Small intestine (tissue), 7 donors: ENCODE data around the gene ZNF217. TPM values are rescaled to one million over a fixed set of nuclear protein-coding genes. Genes with fewer than 3 reads are reported as not detected.
"Not testable (repeated sequence)": the region's sequence is repeated elsewhere in the genome, so short reads cannot be mapped to it uniquely, and the experiment has no call there.

Source experiments
- DNase-seq, 2 donors: peaks; one replicate each; pipeline versions ENCODE4 v3.0.0 to v3.0.0-alpha.2; 2013
- FAIRE-seq: peaks from 2 replicates; lab custom pipeline; 2012; peaks lifted over from hg19 to GRCh38; lab: Jason Lieb, UNC
- H3K27ac ChIP-seq, 3 donors: one replicate each; pipeline ENCODE4 v1.5.1; 2013; ENCODE audit warnings: low read length in 2 of 3, mild to moderate bottlenecking in 2 of 3, control low read depth in 1 of 3, inconsistent platforms in 1 of 3, low read depth in 1 of 3, moderate library complexity in 1 of 3
- H3K27me3 ChIP-seq, 3 donors: one replicate each; pipeline ENCODE4 v1.6.1; 2013; ENCODE audit warnings: low read length in 3 of 3, inconsistent platforms in 1 of 3; ENCODE audit not compliant: control insufficient read depth in 3 of 3, insufficient read depth in 3 of 3
- H3K36me3 ChIP-seq, 3 donors: one replicate each; pipeline ENCODE4 v1.6.1; 2013; ENCODE audit warnings: low read length in 3 of 3, inconsistent platforms in 1 of 3, low read depth in 1 of 3, mild to moderate bottlenecking in 1 of 3, moderate library complexity in 1 of 3; ENCODE audit not compliant: control insufficient read depth in 3 of 3, insufficient read depth in 2 of 3
- H3K4me1 ChIP-seq, 3 donors: one replicate each; pipeline ENCODE4 v1.6.1; 2013; ENCODE audit warnings: low read length in 2 of 3, inconsistent platforms in 1 of 3, low read depth in 1 of 3, mild to moderate bottlenecking in 1 of 3, moderate library complexity in 1 of 3; ENCODE audit not compliant: control insufficient read depth in 3 of 3, insufficient read depth in 2 of 3
- H3K4me3 ChIP-seq, 3 donors: one replicate each; pipeline ENCODE4 v1.5.1; 2013; ENCODE audit warnings: low read length in 3 of 3, control low read depth in 1 of 3, inconsistent platforms in 1 of 3, low read depth in 1 of 3, mild to moderate bottlenecking in 1 of 3, moderate library complexity in 1 of 3
- H3K9me3 ChIP-seq, 2 donors: one replicate each; pipeline ENCODE4 v1.6.1; 2013; ENCODE audit warnings: low read depth in 1 of 2, low read length in 1 of 2; ENCODE audit not compliant: control insufficient read depth in 2 of 2, insufficient read depth in 1 of 2
- WGBS, 3 donors: extraction: QIAGEN DNeasy Blood & Tissue Kit; methylation state at CpG; one replicate each; pipeline ENCODE4 v1.1.7; 2013; 5-methylcytosine and 5-hydroxymethylcytosine counted together
- polyA plus RNA-seq, 4 donors: library from polyadenylated mRNA; stranded (reverse) in 3 of 4; unstranded in 1 of 4; fragments of 200-250 nt in 3 of 4; fragments of 120-200 nt in 1 of 4; gene quantifications; one replicate each; pipeline versions ENCODE4 v1.2.1 to v1.2.3, GENCODE V29; 2013
- donor health status: healthy with polysubstance abuse.
- donor health status: control.
- donor health status: control.
- donor health status: Bipolar disorder and iron deficiency.
- donor health status: healthy.

The ZNF217 gene
- polyA plus RNA-seq, 4 donors: 4.1 to 33.7 (median 8.7) TPM

GRCh38 chr20:53585910-53586309 lies 7.7 kb downstream of the ZNF217 start:
- not testable (repeated sequence) for H3K9me3 ChIP-seq, FAIRE-seq, H3K4me1 ChIP-seq, DNase-seq, H3K4me3 ChIP-seq, H3K27me3 ChIP-seq
- peak overlapping the region in 2 of 3 donors; percentile 32 to 54 for H3K27ac ChIP-seq
- 56 to 62% (median 61%) methylated on average over 5 of the region's 5 CpGs for WGBS, 3 donors
- peaks cover 0 to 18% (median 7%) of the 10 kb centered on the region in 3 donors for H3K36me3 ChIP-seq

DNA sequence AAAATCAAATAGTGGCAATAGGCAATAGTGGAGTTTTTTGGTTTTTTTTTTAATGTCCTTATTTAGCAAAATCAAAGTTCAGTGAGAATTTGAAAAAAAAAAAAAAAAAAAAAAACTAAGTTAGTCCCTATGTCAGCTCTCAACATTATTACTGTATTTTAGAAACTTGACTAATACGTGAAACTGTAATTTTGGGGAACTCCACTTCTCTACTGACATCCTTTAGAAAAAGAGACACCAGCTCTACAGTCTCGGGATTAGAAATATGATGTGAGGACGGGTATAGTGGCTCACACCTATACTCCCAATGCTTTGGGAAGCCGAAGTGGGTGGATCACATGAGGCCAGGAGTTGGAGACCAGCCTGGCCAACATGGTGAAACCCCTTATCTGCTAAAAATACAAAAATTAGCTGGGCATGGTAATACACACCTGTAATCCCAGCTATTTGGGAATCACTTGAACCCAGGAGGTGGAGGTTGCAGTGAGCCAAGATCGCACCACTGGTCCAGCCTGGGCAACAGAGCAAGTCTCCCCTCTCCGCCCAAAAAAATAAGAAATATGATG lies 8.6 kb downstream of the ZNF217 start:
- H3K4me1 ChIP-seq: peaks cover 0 to 15% (median 6%) of the 10 kb centered on the region in 3 donors
- not testable (repeated sequence) for H3K9me3 ChIP-seq, H3K4me3 ChIP-seq, DNase-seq, H3K27me3 ChIP-seq, FAIRE-seq
- H3K36me3 ChIP-seq: peaks cover 0 to 24% (median 7%) of the 10 kb centered on the region in 3 donors
- H3K27ac ChIP-seq: peak overlapping the region in 1 of 3 donors; percentile 65
- WGBS, 3 donors: 70 to 79% (median 75%) methylated on average over 6 of the region's 6 CpGs

GRCh38 chr20:53584550-53584913 lies 9.1 kb downstream of the ZNF217 start:
- DNase-seq, H3K27ac ChIP-seq, FAIRE-seq, H3K27me3 ChIP-seq, H3K9me3 ChIP-seq, H3K4me3 ChIP-seq: not testable (repeated sequence)
- Histone ChIP-seq H3K36me3 (peaks cover 0 to 29% (median 7%) of the 10 kb centered on the region in 3 donors), H3K4me1 (peaks cover 0 to 21% (median 11%) of the 10 kb centered on the region in 3 donors)
- WGBS, 3 donors: 41 to 67% (median 49%) methylated on average over 2 to 3 of the region's 3 CpGs

DNA sequence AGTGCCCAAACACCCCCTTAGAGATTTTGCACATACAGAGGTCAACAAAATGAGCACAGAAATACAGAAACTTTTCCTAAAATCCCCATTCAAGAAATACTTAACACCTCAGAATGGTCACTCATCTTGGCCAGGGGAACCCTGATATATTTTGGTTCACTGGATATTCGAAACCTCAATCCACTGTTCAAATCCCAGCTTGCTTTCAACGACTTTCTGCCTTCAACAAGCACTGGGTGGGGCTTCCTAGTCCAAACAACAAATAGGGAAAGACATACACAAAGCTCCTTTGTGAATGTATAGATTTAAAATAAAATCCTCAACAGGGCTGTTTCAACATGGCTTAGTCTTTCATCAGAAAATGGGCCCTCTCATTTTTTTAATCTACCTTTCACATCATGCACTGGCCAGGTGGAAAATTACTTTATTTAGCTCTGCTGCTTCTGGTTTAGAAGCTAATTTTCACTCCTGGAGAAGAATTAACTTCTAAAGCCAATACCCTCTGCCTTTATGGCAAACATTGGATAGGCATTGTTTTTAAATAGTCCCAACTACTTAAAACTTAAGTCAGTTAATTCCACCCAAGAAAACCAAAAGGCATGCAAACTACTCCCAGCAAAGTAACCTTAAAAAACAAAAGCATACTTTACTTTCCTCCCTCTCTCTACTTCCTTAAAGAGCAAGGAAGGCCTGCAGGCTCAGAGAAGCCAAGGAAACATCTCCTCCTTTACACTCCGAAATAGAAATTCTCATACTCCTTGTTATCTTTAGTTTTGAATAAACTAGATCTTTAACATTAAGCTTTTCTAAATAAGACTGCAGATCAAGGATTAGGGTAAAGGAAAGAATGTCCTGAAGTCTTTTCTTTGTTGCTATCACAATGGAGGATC lies 9.7 kb downstream of the ZNF217 start:
- not testable (repeated sequence) for H3K27me3 ChIP-seq, H3K27ac ChIP-seq, DNase-seq, H3K4me3 ChIP-seq, H3K9me3 ChIP-seq, FAIRE-seq
- H3K36me3 ChIP-seq: peaks cover 0 to 29% (median 7%) of the 10 kb centered on the region in 3 donors
- 12 to 23% (median 18%) methylated on average over 3 of the region's 3 CpGs for WGBS, 3 donors
- H3K4me1 ChIP-seq: peaks cover 0 to 25% (median 14%) of the 10 kb centered on the region in 3 donors

GRCh38 chr20:53582574-53583351 lies 10.9 kb downstream of the ZNF217 start:
- FAIRE-seq (no peak), DNase-seq (peak in 1 of 2 donors; percentile 60)
- Histone ChIP-seq H3K36me3 (peaks cover 0 to 33% (median 7%) of the 10 kb centered on the region in 3 donors), H3K27me3 (no peaks in the 10 kb centered on the region), H3K4me1 (peaks cover 0 to 30% (median 17%) of the 10 kb centered on the region in 3 donors), H3K4me3 (peak overlapping the region in 1 of 3 donors; percentile 0), H3K27ac (peak overlapping the region in 2 of 3 donors; percentile 16 to 77), H3K9me3 (no peaks in the 10 kb centered on the region)
- 22 to 41% (median 24%) methylated on average over 13 of the region's 13 CpGs for WGBS, 3 donors

- no peaks in the 10 kb centered on the region for H3K9me3 ChIP-seq
- no peaks in the 10 kb centered on the region for H3K27me3 ChIP-seq
- peak overlapping the region in 1 of 3 donors; percentile 38 for H3K4me3 ChIP-seq
- peak overlapping the region in 2 of 3 donors; percentile 16 to 77 for H3K27ac ChIP-seq
- FAIRE-seq: no peak
- 72 to 81% (median 79%) methylated on average over 9 of the region's 9 CpGs for WGBS, 3 donors
- no peak for DNase-seq
- peaks cover 0 to 31% (median 19%) of the 10 kb centered on the region in 3 donors for H3K4me1 ChIP-seq
- peaks cover 0 to 35% (median 7%) of the 10 kb centered on the region in 3 donors for H3K36me3 ChIP-seq
Observed at GRCh38 chr20:53582251-53582570, 11.4 kb downstream of the ZNF217 start.

GRCh38 chr20:53581444-53582250 lies 12.0 kb downstream of the ZNF217 start:
- peaks cover 0 to 29% (median 19%) of the 10 kb centered on the region in 3 donors for H3K4me1 ChIP-seq
- peak overlapping the region in 2 of 3 donors; percentile 16 to 77 for H3K27ac ChIP-seq
- FAIRE-seq: no peak
- H3K36me3 ChIP-seq: peaks cover 4 to 38% (median 11%) of the 10 kb centered on the region in 3 donors
- H3K27me3 ChIP-seq: no peaks in the 10 kb centered on the region
- no peaks in the 10 kb centered on the region for H3K9me3 ChIP-seq
- H3K4me3 ChIP-seq: peak overlapping the region in 1 of 3 donors; percentile 38
- no peak for DNase-seq
- WGBS, 3 donors: 72 to 88% (median 79%) methylated on average over 44 of the region's 44 CpGs
